Common myeloid progenitor, CD34-positive (primary cell): ENCODE measurements around the gene IFT122.
A peak's percentile ranks its signal among the peaks of the same experiment; 100 is the strongest.

ENCODE experiments used
- CTCF ChIA-PET: fragments of 350-600 bp; sonication (Branson Sonifier 250); formaldehyde crosslinking; loops from one replicate; lab custom pipeline; 2021; ENCODE audit warnings: antibody characterized with exemption; lab: Charles Lee
- POLR2A ChIA-PET: fragments of 350-600 bp; sonication (Branson Sonifier 250); formaldehyde crosslinking; loops from one replicate; lab custom pipeline; 2021; ENCODE audit warnings: antibody characterized with exemption; lab: Charles Lee
- DNase-seq, 3 donors: peaks; one replicate each; pipeline versions ENCODE4 v3.0.0 to v3.0.0-alpha.2; 2013
- H3K27ac ChIP-seq, 2 experiments: 1 replicate in 1 of 2; 2 replicates in 1 of 2; pipeline ENCODE4 v1.7.0; 2013; ENCODE audit warnings: inconsistent platforms in 2 of 2, low read length in 2 of 2, mild to moderate bottlenecking in 2 of 2, low read depth in 1 of 2, moderate library complexity in 1 of 2; ENCODE audit not compliant: severe bottlenecking in 2 of 2, insufficient read depth in 1 of 2, poor library complexity in 1 of 2
- H3K27me3 ChIP-seq, 5 experiments: replicated peaks in 2 of 5; 1 replicate in 3 of 5; 2 replicates in 2 of 5; pipeline versions ENCODE4 v1.6.1 to v1.7.0; 2013; ENCODE audit warnings: low read length in 4 of 5, mild to moderate bottlenecking in 2 of 5, moderate library complexity in 2 of 5, inconsistent platforms in 1 of 5; ENCODE audit not compliant: insufficient read depth in 5 of 5, control insufficient read depth in 4 of 5
- H3K36me3 ChIP-seq, 4 experiments: 1 replicate in 2 of 4; 2 replicates in 2 of 4; pipeline versions ENCODE4 v1.6.1 to v1.7.0; 2013; ENCODE audit warnings: low read length in 3 of 4, control low read depth in 1 of 4, mild to moderate bottlenecking in 1 of 4; ENCODE audit not compliant: control insufficient read depth in 4 of 4, insufficient read depth in 4 of 4
- H3K4me1 ChIP-seq, 4 experiments: 1 replicate in 3 of 4; 2 replicates in 1 of 4; pipeline versions ENCODE4 v1.6.1 to v1.7.1; 2013; ENCODE audit warnings: low read length in 3 of 4, mild to moderate bottlenecking in 3 of 4, control low read depth in 1 of 4, inconsistent platforms in 1 of 4, moderate library complexity in 1 of 4; ENCODE audit not compliant: control insufficient read depth in 4 of 4, insufficient read depth in 4 of 4; ENCODE audit errors: control extremely low read depth in 1 of 4
- H3K4me3 ChIP-seq, 7 experiments: 1 replicate in 4 of 7; 2 replicates in 3 of 7; pipeline versions ENCODE4 v1.5.1 to v1.7.0; 2013; ENCODE audit warnings: mild to moderate bottlenecking in 7 of 7, low read length in 6 of 7, moderate library complexity in 6 of 7, inconsistent platforms in 2 of 7, low read depth in 2 of 7, control low read depth in 1 of 7; ENCODE audit not compliant: insufficient read depth in 4 of 7, control insufficient read depth in 1 of 7; ENCODE audit errors: extremely low read depth in 1 of 7
- H3K9me3 ChIP-seq, 5 experiments: 1 replicate in 4 of 5; 2 replicates in 1 of 5; pipeline versions ENCODE4 v1.6.1 to v1.7.1; 2013; ENCODE audit warnings: low read length in 4 of 5, mild to moderate bottlenecking in 2 of 5, inconsistent platforms in 1 of 5, low read depth in 1 of 5, moderate library complexity in 1 of 5; ENCODE audit not compliant: control insufficient read depth in 4 of 5, insufficient read depth in 2 of 5; ENCODE audit errors: control extremely low read depth in 1 of 5
- WGBS: methylation state at CpG from one replicate; pipeline ENCODE4 v1.1.5; 2013; ENCODE audit not compliant: insufficient coverage; 5-methylcytosine and 5-hydroxymethylcytosine counted together

The IFT122 gene

GRCh38 chr3:129553171-129553570 lies 113.1 kb downstream of the IFT122 start:
- no peak for DNase-seq
- WGBS: 92% methylated on average over 6 of the region's 6 CpGs
- H3K36me3 ChIP-seq: peaks cover under 1 to 39% (median 17%) of the 10 kb centered on the region in 4 experiments
- H3K4me3 ChIP-seq: no peak overlapping the region
- H3K9me3 ChIP-seq: no peaks in the 10 kb centered on the region
- CTCF ChIA-PET: interaction anchor here (1.0 to 10.1 kb wide), 4 partner anchors 10 to 63 kb away, joined by 3 to 61 read pairs (median 5); partner anchors contain the start of gene H1-8
- H3K27me3 ChIP-seq: no peaks in the 10 kb centered on the region
- no peak overlapping the region for H3K27ac ChIP-seq
- peaks cover 3 to 62% (median 43%) of the 10 kb centered on the region in 4 experiments for H3K4me1 ChIP-seq
- POLR2A ChIA-PET: no interaction called here

GRCh38 chr3:129553719-129554118 lies 113.7 kb downstream of the IFT122 start:
- DNase-seq: peak in 2 of 3 donors; percentile 31 to 43
- H3K36me3 ChIP-seq: peaks cover 2 to 44% (median 19%) of the 10 kb centered on the region in 4 experiments
- H3K27ac ChIP-seq: no peak overlapping the region
- CTCF ChIA-PET: interaction anchor here (0.8 to 10.1 kb wide), 7 partner anchors 11 to 63 kb away, joined by 3 to 61 read pairs (median 3); partner anchors contain the start of genes H1-8, PLXND1 and RHO
- H3K4me1 ChIP-seq: peaks cover 3 to 62% (median 47%) of the 10 kb centered on the region in 4 experiments
- POLR2A ChIA-PET: no interaction called here
- no peaks in the 10 kb centered on the region for H3K9me3 ChIP-seq
- no peaks in the 10 kb centered on the region for H3K27me3 ChIP-seq
- WGBS: 58% methylated on average over 13 of the region's 15 CpGs
- H3K4me3 ChIP-seq: peak overlapping the region in 2 of 7 experiments; percentile 9 to 61

- H3K9me3 ChIP-seq: no peaks in the 10 kb centered on the region
- peaks cover 3 to 52% (median 26%) of the 10 kb centered on the region in 4 experiments for H3K36me3 ChIP-seq
- peak overlapping the region in 1 of 2 experiments; percentile 6 for H3K27ac ChIP-seq
- POLR2A ChIA-PET: interaction anchor here (0.9 kb wide), 1 partner anchor 15 kb away, joined by 4 read pairs; no protein-coding TSS in a partner anchor
- no peaks in the 10 kb centered on the region for H3K27me3 ChIP-seq
- H3K4me1 ChIP-seq: peaks cover 3 to 63% (median 53%) of the 10 kb centered on the region in 4 experiments
- CTCF ChIA-PET: interaction anchor here (0.6 to 10.1 kb wide), 7 partner anchors 10 to 64 kb away, joined by 3 to 61 read pairs (median 4); partner anchors contain the start of genes PLXND1 and RHO
- no peak overlapping the region for H3K4me3 ChIP-seq
- 69% methylated on average over 11 of the region's 13 CpGs for WGBS
- peak in 2 of 3 donors; percentile 25 to 31 for DNase-seq
Measured at GRCh38 chr3:129554356-129555152, 114.5 kb downstream of the IFT122 start.

GRCh38 chr3:129555153-129555550 lies 115.1 kb downstream of the IFT122 start:
- peaks cover 3 to 63% (median 55%) of the 10 kb centered on the region in 4 experiments for H3K4me1 ChIP-seq
- CTCF ChIA-PET: interaction anchor here (1.4 to 10.1 kb wide), 3 partner anchors 13 to 51 kb away, joined by 3 to 61 read pairs (median 8); partner anchors contain the start of gene PLXND1
- no peak overlapping the region for H3K27ac ChIP-seq
- POLR2A ChIA-PET: interaction anchor here (0.9 kb wide), 1 partner anchor 14 kb away, joined by 4 read pairs; no protein-coding TSS in a partner anchor
- DNase-seq: no peak
- no peak overlapping the region for H3K4me3 ChIP-seq
- H3K36me3 ChIP-seq: peaks cover 7 to 58% (median 32%) of the 10 kb centered on the region in 4 experiments
- WGBS: 91% methylated on average over 13 of the region's 15 CpGs
- H3K9me3 ChIP-seq: no peaks in the 10 kb centered on the region
- no peaks in the 10 kb centered on the region for H3K27me3 ChIP-seq

GRCh38 chr3:129555616-129556357 lies 115.8 kb downstream of the IFT122 start:
- Histone ChIP-seq H3K4me3 (no peak overlapping the region), H3K9me3 (no peaks in the 10 kb centered on the region), H3K4me1 (peaks cover 3 to 63% (median 55%) of the 10 kb centered on the region in 4 experiments), H3K27me3 (no peaks in the 10 kb centered on the region), H3K27ac (no peak overlapping the region), H3K36me3 (peaks cover 7 to 65% (median 34%) of the 10 kb centered on the region in 4 experiments)
- ChIA-PET POLR2A (interaction anchor here (0.9 kb wide), 1 partner anchor 13 kb away, joined by 4 read pairs; no protein-coding TSS in a partner anchor), CTCF (interaction anchor here (0.6 to 10.1 kb wide), 3 partner anchors 12 to 172 kb away, joined by 3 to 61 read pairs (median 8); no protein-coding TSS in a partner anchor)
- 94% methylated on average over 14 of the region's 18 CpGs for WGBS
- no peak for DNase-seq

GRCh38 chr3:129556358-129556695 lies 116.3 kb downstream of the IFT122 start:
- ChIA-PET POLR2A (no interaction called here), CTCF (interaction anchor here (3.2 to 10.1 kb wide), 2 partner anchors 12 to 44 kb away, joined by 8 to 61 read pairs; no protein-coding TSS in a partner anchor)
- 98% methylated on average over 12 of the region's 15 CpGs for WGBS
- H3K4me1 ChIP-seq: peaks cover 3 to 69% (median 59%) of the 10 kb centered on the region in 4 experiments
- H3K27me3 ChIP-seq: no peaks in the 10 kb centered on the region
- H3K4me3 ChIP-seq: no peak overlapping the region
- no peak overlapping the region for H3K27ac ChIP-seq
- no peaks in the 10 kb centered on the region for H3K9me3 ChIP-seq
- no peak for DNase-seq
- peaks cover 7 to 70% (median 34%) of the 10 kb centered on the region in 4 experiments for H3K36me3 ChIP-seq
